Keratinocyte (primary cell): ENCODE data around the gene SCAF4. TPM values are rescaled to one million over a fixed set of nuclear protein-coding genes. Genes with fewer than 3 reads are reported as not detected.
A peak's percentile ranks its signal among the peaks of the same experiment; 100 is the strongest.

Source experiments
- DNase-seq: peaks from one replicate; pipeline ENCODE4 v3.0.0-alpha.2; 2011; ENCODE audit warnings: low read depth, missing footprints, low spot score
- FAIRE-seq: peaks from 2 replicates; lab custom pipeline; 2011; peaks lifted over from hg19 to GRCh38; lab: Jason Lieb, UNC
- H2AFZ ChIP-seq: 2 replicates; pipeline ENCODE4 v1.6.0; 2012; ENCODE audit warnings: low read length, control low read depth, inconsistent platforms; ENCODE audit not compliant: control insufficient read depth
- H3K27ac ChIP-seq: 2 replicates; pipeline ENCODE4 v1.5.1; 2011; ENCODE audit warnings: low read length; ENCODE audit not compliant: control insufficient read depth, insufficient read depth
- H3K27me3 ChIP-seq: 3 replicates; pipeline ENCODE4 v1.6.0; 2011; ENCODE audit warnings: low read length; ENCODE audit not compliant: control insufficient read depth, insufficient read depth; ENCODE audit errors: extremely low read depth
- H3K36me3 ChIP-seq, 2 experiments: 2 replicates in 1 of 2; 3 replicates in 1 of 2; pipeline ENCODE4 v1.5.1; 2011; ENCODE audit warnings: low read length in 2 of 2, mild to moderate bottlenecking in 1 of 2; ENCODE audit not compliant: control insufficient read depth in 2 of 2, insufficient read depth in 2 of 2; ENCODE audit errors: extremely low read depth in 1 of 2
- H3K4me1 ChIP-seq: 3 replicates; pipeline ENCODE4 v1.5.1; 2011; ENCODE audit warnings: low read length; ENCODE audit not compliant: control insufficient read depth, insufficient read depth; ENCODE audit errors: extremely low read depth
- H3K4me2 ChIP-seq: 3 replicates; pipeline ENCODE4 v1.6.0; 2011; ENCODE audit warnings: low read depth, low read length; ENCODE audit not compliant: control insufficient read depth, insufficient read depth; ENCODE audit errors: extremely low read depth
- H3K4me3 ChIP-seq, 3 experiments: fragments of 200-600 bp in 1 of 3; sonication (generic) in 1 of 3; 2 replicates in 2 of 3; 3 replicates in 1 of 3; pipeline ENCODE4 v1.5.1; 2011 to 2016; ENCODE audit warnings: low read length in 3 of 3, mild to moderate bottlenecking in 3 of 3, control low read depth in 2 of 3, inconsistent platforms in 1 of 3, low read depth in 1 of 3, mixed read lengths in 1 of 3, mixed run types in 1 of 3, moderate library complexity in 1 of 3; ENCODE audit not compliant: control insufficient read depth in 2 of 3, insufficient read depth in 2 of 3; ENCODE audit errors: extremely low read depth in 1 of 3
- H3K79me2 ChIP-seq: 2 replicates; pipeline ENCODE4 v1.6.0; 2012; ENCODE audit warnings: low read length; ENCODE audit not compliant: control insufficient read depth, insufficient read depth
- H3K9ac ChIP-seq: 3 replicates; pipeline ENCODE4 v1.6.0; 2011; ENCODE audit warnings: low read length; ENCODE audit not compliant: control insufficient read depth, insufficient read depth; ENCODE audit errors: extremely low read depth
- H3K9me1 ChIP-seq: 3 replicates; pipeline ENCODE4 v1.6.0; 2011; ENCODE audit warnings: low read length; ENCODE audit not compliant: control insufficient read depth, insufficient read depth; ENCODE audit errors: extremely low read depth
- H3K9me3 ChIP-seq: 2 replicates; pipeline ENCODE4 v1.5.1; 2012; ENCODE audit warnings: low read depth, low read length; ENCODE audit not compliant: control insufficient read depth
- H4K20me1 ChIP-seq: 3 replicates; pipeline ENCODE4 v1.6.0; 2011; ENCODE audit warnings: low read length; ENCODE audit not compliant: control insufficient read depth, insufficient read depth; ENCODE audit errors: extremely low read depth
- EZH2 ChIP-seq: IDR thresholded peaks from one replicate; pipeline ENCODE4 v1.6.1; 2012; ENCODE audit warnings: inconsistent platforms, mild to moderate bottlenecking, low read length, moderate library complexity
- dilution Hi-C: fragments of 300-500 bp; cut with MboI; formaldehyde crosslinking; loops from one replicate; pipeline ENCODE4 v1.7.0; 2020; ENCODE audit warnings: low sequenced_read_pairs; ENCODE audit not compliant: extremely low pct_ligation_motif_present
- polyA plus RNA-seq, 5 experiments: library from polyadenylated mRNA; depleted of rRNA in 3 of 5; stranded (reverse) in 3 of 5; stranded (forward) in 1 of 5; unstranded in 1 of 5; fragments of >200 nt; gene quantifications; 1 replicate in 1 of 5; 2 replicates in 3 of 5; 3 replicates in 1 of 5; pipeline versions ENCODE4 v1.2.1 to v1.2.3, GENCODE V29; 2011 to 2012; ENCODE audit warnings: missing spikeins in 2 of 5, low read depth in 1 of 5, low replicate concordance in 1 of 5
- TF ChIP-seq, protein P1 (sequence below), 3 experiments: IDR thresholded peaks in 1 of 3; conservative IDR thresholded peaks in 1 of 3; optimal IDR thresholded peaks in 1 of 3; 2 replicates in 2 of 3; 3 replicates in 1 of 3; pipeline versions ENCODE3 to v1.5.1; 2011; ENCODE audit warnings: low read length in 3 of 3, mild to moderate bottlenecking in 3 of 3, moderate library complexity in 2 of 3, control low read depth in 1 of 3, inconsistent platforms in 1 of 3; ENCODE audit not compliant: insufficient read depth in 2 of 3; ENCODE audit errors: extremely low read depth in 1 of 3

SCAF4 gene
- polyA plus RNA-seq, 1 donor (not counting 4 experiments of a cell fraction or from before 2014, with no cell fraction given) = 7.5 TPM

DNA sequence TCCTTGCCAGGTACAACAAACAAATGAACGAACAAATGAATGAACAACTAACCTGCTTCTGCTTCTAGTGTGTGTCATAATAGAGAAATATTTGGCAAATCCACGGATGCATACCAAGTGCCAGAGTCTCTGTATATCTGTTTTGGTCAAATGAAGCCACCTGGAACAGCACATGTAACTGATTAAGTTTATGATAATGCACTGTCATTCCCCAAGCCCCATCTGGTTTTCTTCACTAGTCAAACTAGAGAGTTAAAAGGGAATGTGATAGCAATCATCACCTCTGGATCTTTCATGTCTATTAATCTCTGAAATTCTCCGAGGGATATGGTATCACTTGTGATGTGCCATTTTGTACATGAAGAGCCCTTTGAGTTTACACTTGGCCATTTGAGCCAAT, 21.0 kb upstream of the SCAF4 start:
- H4K20me1 ChIP-seq = no peaks in the 10 kb centered on the region
- dilution Hi-C loops = no loop called here
- TF ChIP-seq, protein P1, sequence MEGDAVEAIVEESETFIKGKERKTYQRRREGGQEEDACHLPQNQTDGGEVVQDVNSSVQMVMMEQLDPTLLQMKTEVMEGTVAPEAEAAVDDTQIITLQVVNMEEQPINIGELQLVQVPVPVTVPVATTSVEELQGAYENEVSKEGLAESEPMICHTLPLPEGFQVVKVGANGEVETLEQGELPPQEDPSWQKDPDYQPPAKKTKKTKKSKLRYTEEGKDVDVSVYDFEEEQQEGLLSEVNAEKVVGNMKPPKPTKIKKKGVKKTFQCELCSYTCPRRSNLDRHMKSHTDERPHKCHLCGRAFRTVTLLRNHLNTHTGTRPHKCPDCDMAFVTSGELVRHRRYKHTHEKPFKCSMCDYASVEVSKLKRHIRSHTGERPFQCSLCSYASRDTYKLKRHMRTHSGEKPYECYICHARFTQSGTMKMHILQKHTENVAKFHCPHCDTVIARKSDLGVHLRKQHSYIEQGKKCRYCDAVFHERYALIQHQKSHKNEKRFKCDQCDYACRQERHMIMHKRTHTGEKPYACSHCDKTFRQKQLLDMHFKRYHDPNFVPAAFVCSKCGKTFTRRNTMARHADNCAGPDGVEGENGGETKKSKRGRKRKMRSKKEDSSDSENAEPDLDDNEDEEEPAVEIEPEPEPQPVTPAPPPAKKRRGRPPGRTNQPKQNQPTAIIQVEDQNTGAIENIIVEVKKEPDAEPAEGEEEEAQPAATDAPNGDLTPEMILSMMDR (optimal IDR thresholded peaks at IDR 0.05 in 1 of 3, IDR thresholded peaks at IDR 0.05 in 1 of 3, conservative IDR thresholded peaks at IDR 0.05 in 1 of 3; ENCODE audit: extremely low read depth in 1 of 3, insufficient read depth in 2 of 3, low read length in 3 of 3) = no peak
- no peaks in the 10 kb centered on the region for H3K79me2 ChIP-seq
- no peaks in the 10 kb centered on the region for H3K36me3 ChIP-seq
- no peaks in the 10 kb centered on the region for H3K9me3 ChIP-seq
- no peak overlapping the region for H3K4me3 ChIP-seq
- H3K4me1 ChIP-seq = no peaks in the 10 kb centered on the region
- FAIRE-seq (no peak), DNase-seq (no peak)
- no peak overlapping the region for H2AFZ ChIP-seq
- H3K4me2 ChIP-seq = no peak overlapping the region
- no peak overlapping the region for H3K9ac ChIP-seq
- no peak overlapping the region for H3K27ac ChIP-seq
- H3K9me1 ChIP-seq = no peaks in the 10 kb centered on the region
- H3K27me3 ChIP-seq = no peaks in the 10 kb centered on the region

DNA sequence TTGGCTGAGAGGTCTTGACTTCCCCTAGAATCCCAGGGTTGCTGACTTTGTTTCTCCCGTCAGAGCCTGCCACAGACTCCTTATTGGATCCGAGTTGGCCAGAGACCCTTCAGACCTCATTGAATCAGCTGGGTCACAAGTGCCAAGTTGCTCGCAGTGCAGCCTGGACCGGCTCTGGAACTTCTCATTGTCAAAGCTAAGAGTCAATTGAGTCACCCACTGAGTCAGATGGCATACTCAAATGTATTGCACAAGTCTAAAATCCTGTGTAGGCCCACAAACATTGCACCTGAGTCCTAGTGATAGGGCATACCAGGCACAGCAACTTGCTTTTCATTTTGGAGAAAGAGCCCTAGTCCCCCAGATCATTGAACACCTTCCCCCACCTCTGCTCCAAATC, 20.4 kb upstream of the SCAF4 start:
- Histone ChIP-seq H3K9me3 (no peaks in the 10 kb centered on the region), H3K9ac (no peak overlapping the region), H3K4me1 (no peaks in the 10 kb centered on the region), H3K79me2 (no peaks in the 10 kb centered on the region), H3K27me3 (no peaks in the 10 kb centered on the region), H3K27ac (no peak overlapping the region), H2AFZ (no peak overlapping the region), H3K9me1 (no peaks in the 10 kb centered on the region), H4K20me1 (no peaks in the 10 kb centered on the region), H3K4me3 (no peak overlapping the region), H3K4me2 (no peak overlapping the region), H3K36me3 (no peaks in the 10 kb centered on the region)
- FAIRE-seq (peak; percentile 43), DNase-seq (no peak)
- TF ChIP-seq EZH2 = no peak
- TF ChIP-seq, protein P1 (optimal IDR thresholded peaks at IDR 0.05 in 1 of 3, IDR thresholded peaks at IDR 0.05 in 1 of 3, conservative IDR thresholded peaks at IDR 0.05 in 1 of 3; ENCODE audit: extremely low read depth in 1 of 3, insufficient read depth in 2 of 3, low read length in 3 of 3) = no peak
- dilution Hi-C loops = no loop called here
